ENCODE measurements around the gene GPR25. TPM values are rescaled to one million over a fixed set of nuclear protein-coding genes. Genes with fewer than 3 reads are reported as not detected.
"Not testable (repeated sequence)": the region's sequence is repeated elsewhere in the genome, so short reads cannot be mapped to it uniquely, and the experiment has no call there.

Gene GPR25
- total RNA-seq, 1 experiment from 2014 or later = not detected

- no peak for DNase-seq
- H3K27me3 ChIP-seq = no peaks in the 10 kb centered on the region
- no peaks in the 10 kb centered on the region for H3K9me3 ChIP-seq (replicated peaks)
- no peak overlapping the region for H3K4me3 ChIP-seq
- H3K36me3 ChIP-seq = peaks cover 14% of the 10 kb centered on the region
- H3K27ac ChIP-seq = no peak overlapping the region
- no peaks in the 10 kb centered on the region for H3K4me1 ChIP-seq
These were observed 34.9 kb downstream of the GPR25 start for GRCh38 chr1:200907611-200908097.

GRCh38 chr1:200908191-200908868, 35.5 kb downstream of the GPR25 start:
- H3K27me3 ChIP-seq = no peaks in the 10 kb centered on the region
- H3K4me3 ChIP-seq = no peak overlapping the region
- no peak overlapping the region for H3K27ac ChIP-seq
- H3K9me3 ChIP-seq (replicated peaks) = no peaks in the 10 kb centered on the region
- H3K4me1 ChIP-seq = no peaks in the 10 kb centered on the region
- DNase-seq = no peak
- H3K36me3 ChIP-seq = peaks cover 14% of the 10 kb centered on the region

- H3K4me3 ChIP-seq = no peak overlapping the region
- DNase-seq = no peak
- no peaks in the 10 kb centered on the region for H3K27me3 ChIP-seq
- no peak overlapping the region for H3K27ac ChIP-seq
- H3K4me1 ChIP-seq = no peaks in the 10 kb centered on the region
- no peaks in the 10 kb centered on the region for H3K9me3 ChIP-seq (replicated peaks)
- peaks cover 14% of the 10 kb centered on the region for H3K36me3 ChIP-seq
These were observed 36.3 kb downstream of the GPR25 start for GRCh38 chr1:200909071-200909470.

- H3K27ac ChIP-seq = no peak overlapping the region
- H3K27me3 ChIP-seq = no peaks in the 10 kb centered on the region
- no peak overlapping the region for H3K4me3 ChIP-seq
- H3K9me3 ChIP-seq (replicated peaks) = no peaks in the 10 kb centered on the region
- no peaks in the 10 kb centered on the region for H3K4me1 ChIP-seq
- DNase-seq = no peak
- H3K36me3 ChIP-seq = peaks cover 14% of the 10 kb centered on the region
These were observed 37.0 kb downstream of the GPR25 start for GRCh38 chr1:200909757-200910239.

GRCh38 chr1:200911361-200911760, 38.6 kb downstream of the GPR25 start:
- Histone ChIP-seq H3K36me3 (peaks cover 11% of the 10 kb centered on the region), H3K27ac (no peak overlapping the region), H3K4me3 (no peak overlapping the region), H3K9me3 (replicated peaks) (no peaks in the 10 kb centered on the region), H3K27me3 (no peaks in the 10 kb centered on the region), H3K4me1 (no peaks in the 10 kb centered on the region)
- no peak for DNase-seq

GRCh38 chr1:200911936-200912335, 39.2 kb downstream of the GPR25 start:
- H3K27ac ChIP-seq; H3K4me3 ChIP-seq; H3K27me3 ChIP-seq; H3K9me3 ChIP-seq (replicated peaks); H3K4me1 ChIP-seq; DNase-seq: not testable (repeated sequence)
- H3K36me3 ChIP-seq = peaks cover 11% of the 10 kb centered on the region

GRCh38 chr1:200912737-200913407, 40.1 kb downstream of the GPR25 start:
- peaks cover 6% of the 10 kb centered on the region; the same call in 1 of the 2 replicates for H3K4me1 ChIP-seq
- H3K27ac ChIP-seq = no peak overlapping the region
- DNase-seq = no peak
- H3K27me3 ChIP-seq = no peaks in the 10 kb centered on the region
- H3K9me3 ChIP-seq (replicated peaks) = no peaks in the 10 kb centered on the region
- peaks cover 11% of the 10 kb centered on the region for H3K36me3 ChIP-seq
- H3K4me3 ChIP-seq = no peak overlapping the region

- H3K27me3 ChIP-seq = no peaks in the 10 kb centered on the region
- H3K4me3 ChIP-seq = no peak overlapping the region
- H3K27ac ChIP-seq = no peak overlapping the region
- peaks cover 6% of the 10 kb centered on the region; the same call in 1 of the 2 replicates for H3K4me1 ChIP-seq
- DNase-seq = no peak
- H3K36me3 ChIP-seq = 0 out of 2 replicates have a peak, but pooled peaks cover 2% of the 10 kb centered on the region
- no peaks in the 10 kb centered on the region for H3K9me3 ChIP-seq (replicated peaks)
These were observed 43.4 kb downstream of the GPR25 start for GRCh38 chr1:200916152-200916551.

GRCh38 chr1:200916681-200917080, 43.9 kb downstream of the GPR25 start:
- H3K36me3 ChIP-seq = 0 out of 2 replicates have a peak, but pooled peaks cover 2% of the 10 kb centered on the region
- peaks cover 6% of the 10 kb centered on the region; the same call in 1 of the 2 replicates for H3K4me1 ChIP-seq
- H3K4me3 ChIP-seq = no peak overlapping the region
- DNase-seq = no peak
- no peaks in the 10 kb centered on the region for H3K9me3 ChIP-seq (replicated peaks)
- no peak overlapping the region for H3K27ac ChIP-seq
- H3K27me3 ChIP-seq = no peaks in the 10 kb centered on the region

- Histone ChIP-seq H3K4me1 (peaks cover 6% of the 10 kb centered on the region; the same call in 1 of the 2 replicates), H3K9me3 (replicated peaks) (no peaks in the 10 kb centered on the region), H3K36me3 (0 out of 2 replicates have a peak, but pooled peaks cover 2% of the 10 kb centered on the region), H3K4me3 (no peak overlapping the region), H3K27ac (no peak overlapping the region), H3K27me3 (no peaks in the 10 kb centered on the region)
- DNase-seq = peak; percentile 71 to 76
These were observed 44.6 kb downstream of the GPR25 start for GRCh38 chr1:200917291-200917817.

- Histone ChIP-seq H3K9me3 (replicated peaks) (no peaks in the 10 kb centered on the region), H3K27ac (no peak overlapping the region), H3K36me3 (no peaks in the 10 kb centered on the region), H3K4me1 (peaks cover 6% of the 10 kb centered on the region; the same call in 1 of the 2 replicates), H3K4me3 (no peak overlapping the region), H3K27me3 (no peaks in the 10 kb centered on the region)
- no peak for DNase-seq
These were observed 45.2 kb downstream of the GPR25 start for GRCh38 chr1:200918006-200918405.

- no peak for DNase-seq
- H3K9me3 ChIP-seq (replicated peaks) = no peaks in the 10 kb centered on the region
- H3K27ac ChIP-seq = no peak overlapping the region
- no peaks in the 10 kb centered on the region for H3K27me3 ChIP-seq
- H3K4me3 ChIP-seq = no peak overlapping the region
- H3K36me3 ChIP-seq = no peaks in the 10 kb centered on the region
- H3K4me1 ChIP-seq = peaks cover 10% of the 10 kb centered on the region; the same call in 1 of the 2 replicates
These were observed 46.6 kb downstream of the GPR25 start for GRCh38 chr1:200919386-200919785.

- H3K27me3 ChIP-seq = no peaks in the 10 kb centered on the region
- no peak overlapping the region for H3K4me3 ChIP-seq
- H3K36me3 ChIP-seq = no peaks in the 10 kb centered on the region
- no peak overlapping the region for H3K27ac ChIP-seq
- H3K9me3 ChIP-seq (replicated peaks) = no peaks in the 10 kb centered on the region
- peaks cover 10% of the 10 kb centered on the region; the same call in 1 of the 2 replicates for H3K4me1 ChIP-seq
- no peak for DNase-seq
These were observed 48.9 kb downstream of the GPR25 start for GRCh38 chr1:200921571-200922110.

- no peak for DNase-seq
- H3K4me3 ChIP-seq = no peak overlapping the region
- H3K9me3 ChIP-seq (replicated peaks) = no peaks in the 10 kb centered on the region
- H3K4me1 ChIP-seq = peaks cover 5% of the 10 kb centered on the region; the same call in 1 of the 2 replicates
- no peak overlapping the region for H3K27ac ChIP-seq
- H3K27me3 ChIP-seq = no peaks in the 10 kb centered on the region
- H3K36me3 ChIP-seq = no peaks in the 10 kb centered on the region
These were observed 49.6 kb downstream of the GPR25 start for GRCh38 chr1:200922406-200922805.

- H3K27ac ChIP-seq = no peak overlapping the region
- DNase-seq = no peak
- peaks cover 4% of the 10 kb centered on the region; the same call in 1 of the 2 replicates for H3K4me1 ChIP-seq
- no peaks in the 10 kb centered on the region for H3K9me3 ChIP-seq (replicated peaks)
- H3K4me3 ChIP-seq = no peak overlapping the region
- H3K36me3 ChIP-seq = no peaks in the 10 kb centered on the region
- no peaks in the 10 kb centered on the region for H3K27me3 ChIP-seq
These were observed 50.8 kb downstream of the GPR25 start for GRCh38 chr1:200923601-200924000.

Measured in SJCRH30 (cell line).